ENCODE measurements around the gene ATP8A2. TPM values are rescaled to one million over a fixed set of nuclear protein-coding genes. Genes with fewer than 3 reads are reported as not detected.
A peak's percentile ranks its signal among the peaks of the same experiment; 100 is the strongest.

Gene ATP8A2
- total RNA-seq, 1 donor from 2014 or later, result 1.3 TPM

DNA sequence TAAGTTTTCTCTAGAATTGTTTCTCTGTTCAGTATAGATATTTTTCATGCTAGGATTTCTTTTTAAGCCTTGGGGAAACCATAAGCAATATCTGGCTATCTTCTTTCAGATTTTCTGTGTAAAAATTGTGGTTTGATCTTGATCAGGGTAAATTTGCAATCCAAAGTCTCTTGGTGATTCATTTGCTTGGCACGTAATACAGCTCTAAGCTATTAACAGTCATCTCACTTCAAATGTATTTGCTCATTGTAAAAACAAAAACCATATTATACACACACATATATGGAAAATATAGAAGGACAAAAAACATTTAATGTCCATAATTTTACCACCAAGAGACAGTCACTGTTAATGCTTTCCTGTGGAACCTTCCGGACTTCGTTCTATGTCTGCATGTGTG is 489.1 kb downstream of the ATP8A2 start:
- no peak for FAIRE-seq
- H3K79me2 ChIP-seq (ENCODE audit: insufficient read depth, low read length), result no peaks in the 10 kb centered on the region
- H3K9me3 Mint-ChIP-seq (ENCODE audit: unreplicated experiment), result no peaks in the 10 kb centered on the region
- peak overlapping the region; percentile 18 for H3K9ac ChIP-seq (ENCODE audit: low read length)
- DNase-seq (ENCODE audit: low read depth), result peak; percentile 81
- peaks cover 17% of the 10 kb centered on the region for H3K4me1 ChIP-seq (ENCODE audit: insufficient read depth, low read length)
- no peaks in the 10 kb centered on the region for H3K9me3 ChIP-seq (ENCODE audit: insufficient read depth, low read depth, low read length)
- H3K27me3 Mint-ChIP-seq (ENCODE audit: low read depth, unreplicated experiment), result peaks cover 10% of the 10 kb centered on the region
- no peaks in the 10 kb centered on the region for H3K27me3 ChIP-seq (ENCODE audit: insufficient read depth, low read length)
- no peaks in the 10 kb centered on the region for H3K36me3 ChIP-seq (ENCODE audit: insufficient read depth, low read length)
- no peak overlapping the region for H3K4me3 ChIP-seq (ENCODE audit: insufficient read depth, low read depth, low read length)
- H4K20me1 ChIP-seq (ENCODE audit: insufficient read depth, low read length), result no peaks in the 10 kb centered on the region
- H3K27ac Mint-ChIP-seq (ENCODE audit: unreplicated experiment), result no peak overlapping the region
- H3K27ac ChIP-seq (ENCODE audit: low read depth, low read length), result peak overlapping the region; percentile 45
- H3K36me3 Mint-ChIP-seq (ENCODE audit: low read depth, unreplicated experiment), result no peaks in the 10 kb centered on the region
- no peak for TF ChIP-seq CTCF (IDR thresholded peaks at IDR 0.05; ENCODE audit: insufficient read depth, low read depth, low read length)
- TF ChIP-seq EZH2 (IDR thresholded peaks at IDR 0.05; ENCODE audit: insufficient read depth, low read length), result no peak
- peaks cover 3% of the 10 kb centered on the region for H3K4me1 Mint-ChIP-seq (ENCODE audit: low read depth, unreplicated experiment)
- H3K4me3 Mint-ChIP-seq (ENCODE audit: unreplicated experiment), result no peak overlapping the region
- H2AFZ ChIP-seq (ENCODE audit: low read depth, low read length), result no peak overlapping the region
- H3K4me2 ChIP-seq (ENCODE audit: low read length), result peak overlapping the region; percentile 58

DNA sequence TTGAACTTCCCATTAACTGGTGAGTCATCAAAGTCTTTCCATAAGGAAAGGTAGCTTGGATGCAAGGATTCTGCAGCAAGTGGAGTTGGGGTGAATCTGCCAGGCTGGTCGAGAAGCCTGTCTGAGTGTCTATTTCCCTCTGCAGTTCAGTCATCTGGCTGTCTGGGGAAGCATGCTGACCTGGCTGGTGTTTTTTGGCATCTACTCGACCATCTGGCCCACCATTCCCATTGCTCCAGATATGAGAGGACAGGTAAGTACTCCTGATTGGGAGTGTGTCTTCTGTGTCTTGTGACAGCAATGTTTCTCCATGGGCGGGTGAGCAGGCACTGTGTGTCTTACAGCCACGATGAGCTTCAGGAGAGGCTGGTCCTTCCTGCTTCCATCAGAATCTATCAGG is 490.4 kb downstream of the ATP8A2 start:
- no peak for TF ChIP-seq EZH2 (IDR thresholded peaks at IDR 0.05; ENCODE audit: insufficient read depth, low read length)
- TF ChIP-seq CTCF (IDR thresholded peaks at IDR 0.05; ENCODE audit: insufficient read depth, low read depth, low read length), result no peak
- no peaks in the 10 kb centered on the region for H3K9me3 ChIP-seq (ENCODE audit: insufficient read depth, low read depth, low read length)
- no peak overlapping the region for H2AFZ ChIP-seq (ENCODE audit: low read depth, low read length)
- peaks cover 17% of the 10 kb centered on the region for H3K4me1 ChIP-seq (ENCODE audit: insufficient read depth, low read length)
- H3K27me3 Mint-ChIP-seq (ENCODE audit: low read depth, unreplicated experiment), result peaks cover 10% of the 10 kb centered on the region
- H3K4me1 Mint-ChIP-seq (ENCODE audit: low read depth, unreplicated experiment), result peaks cover 3% of the 10 kb centered on the region
- no peak overlapping the region for H3K4me3 ChIP-seq (ENCODE audit: insufficient read depth, low read depth, low read length)
- H4K20me1 ChIP-seq (ENCODE audit: insufficient read depth, low read length), result no peaks in the 10 kb centered on the region
- H3K36me3 ChIP-seq (ENCODE audit: insufficient read depth, low read length), result no peaks in the 10 kb centered on the region
- H3K27ac ChIP-seq (ENCODE audit: low read depth, low read length), result no peak overlapping the region
- no peak overlapping the region for H3K27ac Mint-ChIP-seq (ENCODE audit: unreplicated experiment)
- DNase-seq (ENCODE audit: low read depth) (no peak), FAIRE-seq (no peak)
- H3K36me3 Mint-ChIP-seq (ENCODE audit: low read depth, unreplicated experiment), result no peaks in the 10 kb centered on the region
- no peaks in the 10 kb centered on the region for H3K27me3 ChIP-seq (ENCODE audit: insufficient read depth, low read length)
- H3K4me2 ChIP-seq (ENCODE audit: low read length), result no peak overlapping the region
- no peak overlapping the region for H3K4me3 Mint-ChIP-seq (ENCODE audit: unreplicated experiment)
- no peaks in the 10 kb centered on the region for H3K79me2 ChIP-seq (ENCODE audit: insufficient read depth, low read length)
- no peak overlapping the region for H3K9ac ChIP-seq (ENCODE audit: low read length)
- no peaks in the 10 kb centered on the region for H3K9me3 Mint-ChIP-seq (ENCODE audit: unreplicated experiment)

DNA sequence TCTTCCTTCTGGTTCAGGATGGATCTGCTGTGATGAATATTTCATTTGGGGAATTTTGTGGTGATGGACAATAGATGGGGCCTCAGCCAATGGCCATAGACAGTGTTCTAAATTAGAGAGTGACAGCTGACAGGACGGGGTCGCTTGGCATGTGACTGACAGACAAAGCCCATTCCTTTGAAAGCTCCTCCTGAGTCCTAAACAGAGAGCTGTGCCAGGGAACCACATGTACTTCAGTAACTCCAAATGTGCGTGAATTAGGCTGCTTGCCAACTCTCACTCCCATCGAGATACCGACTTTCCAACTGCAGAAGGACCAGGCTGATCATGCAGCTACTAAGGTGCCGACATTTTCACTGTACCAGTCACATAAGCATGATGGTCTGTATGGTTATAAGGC is 492.3 kb downstream of the ATP8A2 start:
- H3K27ac Mint-ChIP-seq (ENCODE audit: unreplicated experiment), result no peak overlapping the region
- H3K27ac ChIP-seq (ENCODE audit: low read depth, low read length), result no peak overlapping the region
- TF ChIP-seq EZH2 (IDR thresholded peaks at IDR 0.05; ENCODE audit: insufficient read depth, low read length), result no peak
- TF ChIP-seq CTCF (IDR thresholded peaks at IDR 0.05; ENCODE audit: insufficient read depth, low read depth, low read length), result no peak
- peaks cover 3% of the 10 kb centered on the region for H3K4me1 Mint-ChIP-seq (ENCODE audit: low read depth, unreplicated experiment)
- no peak overlapping the region for H3K4me3 ChIP-seq (ENCODE audit: insufficient read depth, low read depth, low read length)
- no peaks in the 10 kb centered on the region for H4K20me1 ChIP-seq (ENCODE audit: insufficient read depth, low read length)
- no peaks in the 10 kb centered on the region for H3K27me3 ChIP-seq (ENCODE audit: insufficient read depth, low read length)
- H3K36me3 Mint-ChIP-seq (ENCODE audit: low read depth, unreplicated experiment), result no peaks in the 10 kb centered on the region
- DNase-seq (ENCODE audit: low read depth) (no peak), FAIRE-seq (no peak)
- peaks cover 9% of the 10 kb centered on the region for H3K27me3 Mint-ChIP-seq (ENCODE audit: low read depth, unreplicated experiment)
- no peak overlapping the region for H3K9ac ChIP-seq (ENCODE audit: low read length)
- no peak overlapping the region for H3K4me3 Mint-ChIP-seq (ENCODE audit: unreplicated experiment)
- H3K9me3 Mint-ChIP-seq (ENCODE audit: unreplicated experiment), result no peaks in the 10 kb centered on the region
- H3K36me3 ChIP-seq (ENCODE audit: insufficient read depth, low read length), result no peaks in the 10 kb centered on the region
- no peaks in the 10 kb centered on the region for H3K79me2 ChIP-seq (ENCODE audit: insufficient read depth, low read length)
- no peak overlapping the region for H2AFZ ChIP-seq (ENCODE audit: low read depth, low read length)
- H3K4me1 ChIP-seq (ENCODE audit: insufficient read depth, low read length), result peaks cover 17% of the 10 kb centered on the region
- H3K4me2 ChIP-seq (ENCODE audit: low read length), result no peak overlapping the region
- H3K9me3 ChIP-seq (ENCODE audit: insufficient read depth, low read depth, low read length), result no peaks in the 10 kb centered on the region

Data from astrocyte (in vitro differentiated cells and primary cell).